ENCODE data around the gene CTSZ.
A peak's percentile ranks its signal among the peaks of the same experiment; 100 is the strongest.

The CTSZ gene

DNA sequence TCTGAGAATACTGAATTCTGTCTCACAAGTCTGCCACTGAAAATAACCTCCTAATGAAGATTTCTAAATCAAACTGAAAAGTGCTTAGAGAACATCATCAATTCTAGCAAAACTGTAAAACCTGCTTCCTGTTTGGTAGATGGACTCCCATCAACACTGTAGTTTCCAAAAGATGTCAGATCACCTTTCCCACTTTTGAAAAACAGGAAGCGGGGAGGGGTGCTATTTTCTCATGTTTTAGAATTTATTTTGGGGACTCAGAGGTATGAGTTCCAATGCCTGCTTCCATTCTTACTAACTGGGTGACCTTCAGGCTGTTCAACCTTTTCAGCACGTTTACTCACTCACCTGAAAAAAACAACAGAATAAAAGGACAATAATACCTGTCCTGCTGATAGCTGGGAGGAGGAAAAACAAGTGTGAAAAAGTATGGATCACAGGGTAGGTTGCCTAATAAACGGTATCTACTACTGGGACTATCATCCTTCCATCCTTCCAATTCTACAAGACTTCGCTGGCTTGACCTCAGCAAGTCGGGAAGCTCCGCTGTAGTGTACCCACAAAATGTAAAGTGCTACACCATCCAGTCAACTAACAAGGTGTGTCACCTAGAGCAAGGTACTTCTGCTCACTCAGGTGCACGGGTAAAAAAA lies 24.0 kb upstream of the CTSZ start:
- Histone ChIP-seq H3K9ac (ENCODE audit: low read length) (no peak overlapping the region), H3K27ac (ENCODE audit: low read length) (no peak overlapping the region)

DNA sequence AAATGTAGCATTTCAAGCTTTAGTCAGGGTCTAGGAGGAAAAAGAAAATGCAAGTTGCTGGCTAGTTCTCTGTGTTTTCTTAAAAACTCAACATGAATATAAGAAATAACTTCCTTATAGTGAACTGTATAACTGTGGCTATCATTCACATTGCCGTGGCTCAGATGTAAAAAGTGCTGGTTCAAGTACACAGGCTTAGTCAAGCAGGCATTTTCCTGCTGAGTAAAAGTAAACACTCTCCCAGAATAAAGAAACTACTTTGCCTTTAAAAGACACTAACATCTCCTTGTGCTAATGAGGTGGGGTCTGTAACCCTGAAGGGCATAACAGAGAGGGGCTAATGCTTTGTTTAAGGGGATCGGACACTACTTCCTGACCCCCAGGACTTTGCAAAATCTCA lies 21.8 kb upstream of the CTSZ start:
- Histone ChIP-seq H3K9ac (ENCODE audit: low read length) (no peak overlapping the region), H3K4me1 (ENCODE audit: control insufficient read depth, low read depth, low read length) (peaks cover 17% of the 10 kb centered on the region), H3K27ac (ENCODE audit: low read length) (no peak overlapping the region), H3K36me3 (ENCODE audit: control insufficient read depth, low read depth, low read length) (peaks cover 60% of the 10 kb centered on the region), H3K4me3 (ENCODE audit: low read length) (no peak overlapping the region), H3K27me3 (ENCODE audit: control insufficient read depth, insufficient read depth, low read length) (peaks cover 60% of the 10 kb centered on the region), H3K9me3 (ENCODE audit: control insufficient read depth, low read depth, low read length) (no peaks in the 10 kb centered on the region)

More for the DNA sequence above, 24.0 kb upstream of the CTSZ start:
- peaks cover 58% of the 10 kb centered on the region for H3K27me3 ChIP-seq (ENCODE audit: control insufficient read depth, insufficient read depth, low read length)
- peaks cover 6% of the 10 kb centered on the region for H3K4me1 ChIP-seq (ENCODE audit: control insufficient read depth, low read depth, low read length)
- peak overlapping the region; percentile 89 for H3K4me3 ChIP-seq (ENCODE audit: low read length)
- peaks cover 60% of the 10 kb centered on the region for H3K36me3 ChIP-seq (ENCODE audit: control insufficient read depth, low read depth, low read length)
- H3K9me3 ChIP-seq (ENCODE audit: control insufficient read depth, low read depth, low read length): no peaks in the 10 kb centered on the region

DNA sequence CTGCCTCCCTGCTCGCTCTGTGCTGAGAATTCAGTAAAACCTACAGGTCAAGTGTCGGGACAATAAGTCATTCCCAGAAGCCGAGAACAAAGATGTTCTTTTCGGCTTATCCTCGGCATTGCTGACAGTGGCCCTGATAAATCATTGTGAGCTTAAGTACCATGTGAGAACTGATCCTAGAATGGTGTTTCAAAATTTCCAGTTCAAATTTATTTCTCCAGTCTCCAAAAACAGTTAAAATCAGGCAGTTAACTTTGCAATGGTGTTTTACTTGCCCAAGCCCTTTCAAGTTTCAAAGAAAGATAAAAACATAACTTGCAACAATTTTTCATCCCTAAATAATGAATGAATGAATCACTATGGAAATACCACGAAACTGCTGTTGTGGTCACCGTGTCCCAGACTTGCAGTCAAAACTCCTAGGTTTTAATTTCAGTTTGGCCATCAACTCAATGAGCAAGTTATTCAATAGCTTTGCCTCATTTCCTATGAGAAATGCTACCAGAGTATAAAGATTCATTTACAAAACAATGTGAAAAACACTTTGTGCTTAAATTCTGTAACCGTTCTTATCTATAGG lies 20.8 kb upstream of the CTSZ start:
- peaks cover 60% of the 10 kb centered on the region for H3K27me3 ChIP-seq (ENCODE audit: control insufficient read depth, insufficient read depth, low read length)
- peaks cover 13% of the 10 kb centered on the region for H3K4me1 ChIP-seq (ENCODE audit: control insufficient read depth, low read depth, low read length)
- H3K4me3 ChIP-seq (ENCODE audit: low read length): no peak overlapping the region
- H3K9me3 ChIP-seq (ENCODE audit: control insufficient read depth, low read depth, low read length): no peaks in the 10 kb centered on the region
- H3K27ac ChIP-seq (ENCODE audit: low read length): no peak overlapping the region
- no peak overlapping the region for H3K9ac ChIP-seq (ENCODE audit: low read length)
- H3K36me3 ChIP-seq (ENCODE audit: control insufficient read depth, low read depth, low read length): peaks cover 65% of the 10 kb centered on the region

DNA sequence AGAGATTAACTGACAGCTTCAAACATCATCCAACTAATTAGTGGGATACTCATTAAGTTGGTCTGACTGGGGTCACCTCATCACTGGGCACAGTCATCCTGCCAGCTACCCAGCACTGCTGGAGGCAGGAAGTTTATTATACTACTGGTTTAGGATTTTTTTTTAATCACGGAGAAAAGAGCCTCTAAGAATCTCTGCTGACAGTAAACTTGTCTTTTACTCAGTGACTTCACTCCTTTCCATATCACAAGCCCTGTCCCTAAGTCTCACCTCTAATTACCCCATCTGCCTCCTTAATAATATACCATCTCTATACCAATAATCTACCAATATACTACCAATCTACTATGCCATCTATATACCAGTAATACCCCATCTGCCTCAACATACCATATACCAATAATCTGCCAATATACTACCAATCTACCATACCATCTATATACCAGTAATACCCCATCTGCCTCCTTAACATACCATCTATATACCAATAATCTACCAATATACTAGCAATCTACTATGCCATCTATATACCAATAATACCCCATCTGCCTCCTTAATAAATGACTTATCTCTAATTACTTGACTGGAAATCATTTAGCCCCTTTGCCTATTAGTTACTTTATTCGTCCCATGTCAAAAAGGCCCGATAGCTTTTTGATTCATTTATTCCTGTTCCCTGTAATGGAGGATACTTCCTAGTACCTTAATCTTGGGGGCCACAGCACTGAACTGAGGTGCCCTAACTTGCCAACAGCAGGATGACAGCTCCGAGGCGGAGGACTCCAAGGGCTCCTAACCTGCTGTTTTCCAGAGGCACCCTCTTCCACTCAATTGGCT lies 20.1 kb upstream of the CTSZ start:
- H3K9ac ChIP-seq (ENCODE audit: low read length): no peak overlapping the region
- H3K4me1 ChIP-seq (ENCODE audit: control insufficient read depth, low read depth, low read length): peaks cover 13% of the 10 kb centered on the region
- peaks cover 69% of the 10 kb centered on the region for H3K36me3 ChIP-seq (ENCODE audit: control insufficient read depth, low read depth, low read length)
- no peak overlapping the region for H3K4me3 ChIP-seq (ENCODE audit: low read length)
- H3K27me3 ChIP-seq (ENCODE audit: control insufficient read depth, insufficient read depth, low read length): peaks cover 60% of the 10 kb centered on the region
- no peaks in the 10 kb centered on the region for H3K9me3 ChIP-seq (ENCODE audit: control insufficient read depth, low read depth, low read length)
- H3K27ac ChIP-seq (ENCODE audit: low read length): no peak overlapping the region

DNA sequence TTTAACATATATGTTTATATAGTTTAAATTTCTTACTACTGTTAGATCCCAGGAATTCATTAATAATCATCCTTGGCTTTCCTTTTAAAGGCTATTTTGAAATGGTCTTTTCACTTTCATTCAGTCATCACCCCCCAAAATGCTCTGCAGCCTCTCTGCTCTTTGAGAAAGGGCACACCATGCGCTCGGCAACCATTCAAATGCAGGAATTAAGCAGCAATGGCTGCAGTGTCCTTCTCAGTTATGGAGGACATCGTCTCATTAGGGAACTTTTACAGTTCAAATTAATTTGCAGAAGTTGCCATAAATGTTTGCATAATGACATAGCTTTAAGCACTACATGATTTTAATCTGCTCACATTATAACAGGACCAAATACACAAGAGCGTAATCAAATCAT lies 18.5 kb upstream of the CTSZ start:
- Histone ChIP-seq H3K27ac (ENCODE audit: low read length) (no peak overlapping the region), H3K4me3 (ENCODE audit: low read length) (no peak overlapping the region), H3K36me3 (ENCODE audit: control insufficient read depth, low read depth, low read length) (peaks cover 69% of the 10 kb centered on the region), H3K9ac (ENCODE audit: low read length) (no peak overlapping the region), H3K27me3 (ENCODE audit: control insufficient read depth, insufficient read depth, low read length) (peaks cover 46% of the 10 kb centered on the region), H3K9me3 (ENCODE audit: control insufficient read depth, low read depth, low read length) (no peaks in the 10 kb centered on the region), H3K4me1 (ENCODE audit: control insufficient read depth, low read depth, low read length) (peaks cover 13% of the 10 kb centered on the region)

DNA sequence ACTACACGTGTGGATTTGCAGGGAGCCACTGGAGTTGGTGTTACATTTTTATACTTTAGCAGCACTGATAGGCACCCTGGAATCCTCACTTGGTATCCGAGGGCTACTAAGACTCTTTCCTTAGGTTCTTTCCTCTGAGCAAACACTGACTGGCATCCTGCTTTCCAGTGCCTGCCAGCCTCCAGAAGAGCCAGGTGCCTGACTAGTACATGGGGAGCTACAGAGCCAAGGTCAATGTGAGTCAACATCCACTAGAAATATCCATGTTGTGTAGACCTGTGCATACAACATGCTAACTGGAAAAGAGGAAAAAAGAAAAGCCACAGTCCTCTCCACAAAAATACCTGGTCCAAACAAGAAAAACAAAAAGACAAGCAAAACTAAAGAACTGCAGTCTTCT lies 18.0 kb upstream of the CTSZ start:
- Histone ChIP-seq H3K27ac (ENCODE audit: low read length) (no peak overlapping the region), H3K9ac (ENCODE audit: low read length) (no peak overlapping the region), H3K9me3 (ENCODE audit: control insufficient read depth, low read depth, low read length) (no peaks in the 10 kb centered on the region), H3K36me3 (ENCODE audit: control insufficient read depth, low read depth, low read length) (peaks cover 65% of the 10 kb centered on the region), H3K4me3 (ENCODE audit: low read length) (no peak overlapping the region), H3K4me1 (ENCODE audit: control insufficient read depth, low read depth, low read length) (peaks cover 13% of the 10 kb centered on the region), H3K27me3 (ENCODE audit: control insufficient read depth, insufficient read depth, low read length) (peaks cover 42% of the 10 kb centered on the region)

DNA sequence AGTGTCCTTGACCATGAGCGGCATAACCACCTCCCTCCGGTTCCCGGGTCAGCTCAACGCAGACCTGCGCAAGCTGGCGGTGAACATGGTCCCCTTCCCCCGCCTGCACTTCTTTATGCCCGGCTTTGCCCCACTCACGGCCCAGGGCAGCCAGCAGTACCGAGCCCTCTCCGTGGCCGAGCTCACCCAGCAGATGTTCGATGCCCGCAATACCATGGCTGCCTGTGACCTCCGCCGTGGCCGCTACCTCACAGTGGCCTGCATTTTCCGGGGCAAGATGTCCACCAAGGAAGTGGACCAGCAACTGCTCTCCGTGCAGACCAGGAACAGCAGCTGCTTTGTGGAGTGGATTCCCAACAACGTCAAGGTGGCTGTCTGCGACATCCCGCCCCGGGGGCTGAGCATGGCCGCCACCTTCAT lies 17.1 kb upstream of the CTSZ start:
- H3K27me3 ChIP-seq (ENCODE audit: control insufficient read depth, insufficient read depth, low read length): peaks cover 33% of the 10 kb centered on the region
- H3K36me3 ChIP-seq (ENCODE audit: control insufficient read depth, low read depth, low read length): peaks cover 55% of the 10 kb centered on the region
- H3K4me3 ChIP-seq (ENCODE audit: low read length): no peak overlapping the region
- no peak overlapping the region for H3K9ac ChIP-seq (ENCODE audit: low read length)
- H3K4me1 ChIP-seq (ENCODE audit: control insufficient read depth, low read depth, low read length): peaks cover 13% of the 10 kb centered on the region
- H3K27ac ChIP-seq (ENCODE audit: low read length): no peak overlapping the region
- no peaks in the 10 kb centered on the region for H3K9me3 ChIP-seq (ENCODE audit: control insufficient read depth, low read depth, low read length)

DNA sequence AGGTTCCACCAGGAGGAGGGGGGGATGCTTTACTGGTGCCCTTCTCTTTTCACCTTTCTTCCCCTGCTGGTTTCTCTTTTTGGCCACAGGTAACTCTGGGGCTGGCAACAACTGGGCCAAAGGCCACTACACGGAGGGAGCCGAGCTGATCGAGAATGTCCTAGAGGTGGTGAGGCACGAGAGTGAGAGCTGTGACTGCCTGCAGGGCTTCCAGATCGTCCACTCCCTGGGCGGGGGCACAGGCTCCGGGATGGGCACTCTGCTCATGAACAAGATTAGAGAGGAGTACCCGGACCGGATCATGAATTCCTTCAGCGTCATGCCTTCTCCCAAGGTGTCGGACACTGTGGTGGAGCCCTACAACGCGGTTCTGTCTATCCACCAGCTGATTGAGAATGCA lies 16.6 kb upstream of the CTSZ start:
- no peak overlapping the region for H3K9ac ChIP-seq (ENCODE audit: low read length)
- H3K4me1 ChIP-seq (ENCODE audit: control insufficient read depth, low read depth, low read length): peaks cover 13% of the 10 kb centered on the region
- H3K9me3 ChIP-seq (ENCODE audit: control insufficient read depth, low read depth, low read length): no peaks in the 10 kb centered on the region
- H3K27ac ChIP-seq (ENCODE audit: low read length): no peak overlapping the region
- no peak overlapping the region for H3K4me3 ChIP-seq (ENCODE audit: low read length)
- peaks cover 50% of the 10 kb centered on the region for H3K36me3 ChIP-seq (ENCODE audit: control insufficient read depth, low read depth, low read length)
- peaks cover 27% of the 10 kb centered on the region for H3K27me3 ChIP-seq (ENCODE audit: control insufficient read depth, insufficient read depth, low read length)

DNA sequence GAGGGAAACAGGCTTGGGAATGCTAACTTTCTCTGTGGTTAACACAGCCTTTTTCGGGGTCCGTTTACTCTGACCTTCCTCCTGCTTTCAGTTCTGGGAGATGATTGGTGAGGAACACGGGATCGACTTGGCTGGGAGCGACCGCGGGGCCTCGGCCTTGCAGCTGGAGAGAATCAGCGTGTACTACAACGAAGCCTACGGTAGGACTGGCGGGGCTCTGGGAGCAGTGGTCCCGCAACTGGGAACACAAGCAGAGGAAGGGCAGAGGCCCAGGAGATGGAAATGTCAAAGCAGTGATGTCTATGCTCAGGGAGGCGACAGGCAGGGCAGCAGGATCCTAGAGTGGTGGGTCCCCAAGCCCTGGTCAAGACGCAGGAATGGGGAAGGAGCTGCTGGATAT lies 15.7 kb upstream of the CTSZ start:
- Histone ChIP-seq H3K36me3 (ENCODE audit: control insufficient read depth, low read depth, low read length) (peaks cover 42% of the 10 kb centered on the region), H3K9ac (ENCODE audit: low read length) (no peak overlapping the region), H3K4me1 (ENCODE audit: control insufficient read depth, low read depth, low read length) (peaks cover 13% of the 10 kb centered on the region), H3K9me3 (ENCODE audit: control insufficient read depth, low read depth, low read length) (no peaks in the 10 kb centered on the region), H3K4me3 (ENCODE audit: low read length) (no peak overlapping the region), H3K27me3 (ENCODE audit: control insufficient read depth, insufficient read depth, low read length) (peaks cover 19% of the 10 kb centered on the region), H3K27ac (ENCODE audit: low read length) (no peak overlapping the region)

DNA sequence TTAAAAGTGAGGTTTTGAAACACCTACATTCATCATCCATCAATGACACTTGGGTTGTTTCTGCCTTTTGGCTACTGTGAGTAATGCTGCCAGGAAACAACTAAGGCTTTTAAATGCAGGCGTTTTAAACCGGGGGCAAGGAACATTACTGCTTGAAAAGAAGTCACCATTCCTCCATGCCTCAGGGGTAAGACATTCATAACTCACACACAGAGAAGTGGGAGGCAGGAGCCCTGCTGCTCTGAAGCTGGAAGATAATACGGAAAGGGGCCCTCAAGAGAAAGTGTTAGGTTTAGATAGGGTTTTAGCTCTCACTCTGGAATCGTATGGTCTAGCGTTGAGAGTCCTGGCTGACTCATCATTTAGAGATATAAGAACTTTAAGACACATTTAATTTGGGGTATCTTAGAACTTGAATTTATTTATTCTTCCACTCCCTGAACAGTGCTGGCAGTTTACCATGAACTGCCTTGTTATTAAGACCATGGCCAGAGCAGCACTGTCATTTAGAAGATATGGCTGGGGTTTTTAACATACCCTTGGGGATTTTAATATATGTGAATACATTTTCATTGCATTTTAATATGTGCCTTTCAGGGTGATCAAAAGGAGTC lies 14.0 kb upstream of the CTSZ start:
- Histone ChIP-seq H3K4me1 (ENCODE audit: control insufficient read depth, low read depth, low read length) (peaks cover 11% of the 10 kb centered on the region), H3K9ac (ENCODE audit: low read length) (no peak overlapping the region), H3K27me3 (ENCODE audit: control insufficient read depth, insufficient read depth, low read length) (peaks cover 2% of the 10 kb centered on the region), H3K9me3 (ENCODE audit: control insufficient read depth, low read depth, low read length) (no peaks in the 10 kb centered on the region), H3K4me3 (ENCODE audit: low read length) (no peak overlapping the region), H3K27ac (ENCODE audit: low read length) (no peak overlapping the region), H3K36me3 (ENCODE audit: control insufficient read depth, low read depth, low read length) (peaks cover 28% of the 10 kb centered on the region)

DNA sequence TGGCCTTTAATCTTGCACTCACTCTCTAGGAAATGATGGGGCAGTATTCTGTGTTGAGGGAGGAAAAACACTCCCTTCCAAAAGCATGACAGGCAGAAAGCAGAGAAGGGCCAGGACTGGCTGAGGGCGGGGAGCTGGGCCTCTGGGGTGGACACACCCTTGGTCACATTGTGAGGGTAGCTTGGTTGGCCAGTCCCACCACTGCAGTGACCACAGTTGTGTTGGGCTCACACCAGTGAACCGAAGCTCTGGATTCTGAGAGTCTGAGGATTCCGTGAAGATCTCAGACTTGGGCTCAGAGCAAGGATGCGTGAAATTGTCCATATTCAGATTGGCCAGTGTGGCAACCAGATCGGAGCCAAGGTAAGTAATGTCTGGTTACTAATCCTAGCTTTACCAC lies 12.2 kb upstream of the CTSZ start, which contains the start of gene TUBB1:
Gene TUBB1 (plus strand): TSS at position 213 of the 400 bp plus-strand sequence. CDS start 94 bp downstream, at position 307.
- Histone ChIP-seq H3K27ac (ENCODE audit: low read length) (no peak within 1 kb of the TSS), H3K4me3 (ENCODE audit: low read length) (no peak within 1 kb of the TSS), H3K9me3 (ENCODE audit: control insufficient read depth, low read depth, low read length) (no peaks in the 10 kb centered on the region), H3K27me3 (ENCODE audit: control insufficient read depth, insufficient read depth, low read length) (no peaks in the 10 kb centered on the region), H3K4me1 (ENCODE audit: control insufficient read depth, low read depth, low read length) (no peaks in the 10 kb centered on the region), H3K36me3 (ENCODE audit: control insufficient read depth, low read depth, low read length) (peaks cover 14% of the 10 kb centered on the region), H3K9ac (ENCODE audit: low read length) (no peak within 1 kb of the TSS)

All from iPS-18a (cell line).